Psoas muscle (tissue), 8 donors: ENCODE data around the gene TNFSF18. TPM values are rescaled to one million over a fixed set of nuclear protein-coding genes. Genes with fewer than 3 reads are reported as not detected.

ENCODE experiments used
- ATAC-seq, 4 donors: fragments of 200-7000 bp; cut with Tn5 transposase; one replicate each; pipeline ENCODE4 v1.9.1; 2020; ENCODE audit warnings: moderate library complexity in 3 of 4, mild to moderate bottlenecking in 2 of 4
- DNase-seq, 2 donors: peaks; one replicate each; pipeline ENCODE4 v3.0.0-alpha.2; 2020
- H3K27ac ChIP-seq: fragments of 200-600 bp; one replicate; pipeline ENCODE4 v1.8.0; 2022
- H3K27me3 ChIP-seq, 3 donors: fragments of 200-600 bp in 1 of 3; one replicate each; pipeline versions ENCODE4 v1.6.1 to v1.8.0; 2013 to 2022; ENCODE audit warnings: low read length in 2 of 3, mild to moderate bottlenecking in 2 of 3, moderate library complexity in 1 of 3; ENCODE audit not compliant: insufficient read depth in 3 of 3
- H3K36me3 ChIP-seq, 2 donors: fragments of 200-600 bp in 1 of 2; one replicate each; pipeline versions ENCODE4 v1.6.1 to v1.8.0; 2013 to 2022; ENCODE audit warnings: low read depth in 1 of 2, mild to moderate bottlenecking in 1 of 2, moderate library complexity in 1 of 2; ENCODE audit not compliant: insufficient read depth in 1 of 2
- H3K4me1 ChIP-seq: fragments of 200-600 bp; one replicate; pipeline ENCODE4 v1.8.0; 2022
- H3K4me3 ChIP-seq: fragments of 200-600 bp; one replicate; pipeline ENCODE4 v1.8.0; 2022; ENCODE audit warnings: mild to moderate bottlenecking
- H3K9me3 ChIP-seq: fragments of 200-600 bp; one replicate; pipeline ENCODE4 v1.8.0; 2022
- CTCF ChIP-seq: fragments of 200-600 bp; IDR thresholded peaks from one replicate; pipeline ENCODE4 v1.8.0; 2022; ENCODE audit warnings: antibody characterized with exemption
- WGBS, 3 donors: extraction: QIAGEN DNeasy Blood & Tissue Kit; methylation state at CpG; one replicate each; pipeline versions ENCODE4 v1.1.6 to v1.1.7; 2013; 5-methylcytosine and 5-hydroxymethylcytosine counted together
- intact Hi-C, 2 donors: fragments of 100-400 bp; cut with DNase I; formaldehyde crosslinking; loops; one replicate each; pipeline versions ENCODE4 v1.11.0 to v1.14.2; 2022
- polyA plus RNA-seq, 3 donors: library from polyadenylated mRNA; stranded (reverse); fragments of 200-250 nt; gene quantifications; one replicate each; pipeline ENCODE4 v1.2.3, GENCODE V29; 2013
- total RNA-seq, 4 donors: library from RNA; stranded (reverse); fragmentation: NEBNext Ultra II Directional in 2 of 4; extraction: Animal tissue kit (Norgen Biotek cat#: 25700) in 2 of 4; gene quantifications; one replicate each; pipeline versions ENCODE4 v1.2.1 to v1.2.4, GENCODE V29; 2021 to 2023
- donor health status: healthy with polysubstance abuse.
- donor health status: DM: no; HTN: no; CAD: no; lungs with moderate emphysema.
- donor health status: Bipolar disorder and iron deficiency.
- donor health status: healthy.
- donor health status: DM: yes; HTN: yes; CAD: no.
- donor health status: DM: no; HTN: no; CAD: no.
- donor health status: DM: no; HTN: no; CAD: no.
- donor health status: DM: yes; HTN: yes; CAD: no.

Gene TNFSF18
- total and polyA plus RNA-seq, 7 donors, result 0.03 to 0.21 (median 0.04) TPM; not detected in 4

- Histone ChIP-seq H3K4me1 (no peaks in the 10 kb centered on the region), H3K27ac (no peak overlapping the region), H3K27me3 (no peaks in the 10 kb centered on the region), H3K36me3 (no peaks in the 10 kb centered on the region), H3K4me3 (no peak overlapping the region), H3K9me3 (no peaks in the 10 kb centered on the region)
- no peak for TF ChIP-seq CTCF
- WGBS, 3 donors, result 47 to 94% (median 91%) methylated on average over 1 of the region's 1 CpG
- no peak for ATAC-seq
- DNase-seq, result no peak
- intact Hi-C loops, result no loop called here
Measured at GRCh38 chr1:173056365-173056764, 5.6 kb upstream of the TNFSF18 start.

GRCh38 chr1:173052681-173053196 lies 2.0 kb upstream of the TNFSF18 start:
- no peak for ATAC-seq
- intact Hi-C loops, result no loop called here

GRCh38 chr1:173049322-173049633 lies 1.5 kb downstream of the TNFSF18 start:
- no peak for TF ChIP-seq CTCF
- intact Hi-C loops, result no loop called here
- H3K4me1 ChIP-seq, result no peaks in the 10 kb centered on the region
- ATAC-seq (no peak), DNase-seq (no peak)
- no peaks in the 10 kb centered on the region for H3K27me3 ChIP-seq
- no peak overlapping the region for H3K27ac ChIP-seq
- H3K4me3 ChIP-seq, result no peak overlapping the region
- H3K9me3 ChIP-seq, result no peaks in the 10 kb centered on the region
- H3K36me3 ChIP-seq, result no peaks in the 10 kb centered on the region

More at GRCh38 chr1:173052681-173053196, 2.0 kb upstream of the TNFSF18 start:
- no peak overlapping the region for H3K4me3 ChIP-seq
- no peak for DNase-seq
- no peak overlapping the region for H3K27ac ChIP-seq
- no peak for TF ChIP-seq CTCF
- no peaks in the 10 kb centered on the region for H3K9me3 ChIP-seq
- WGBS, 3 donors, result 43 to 61% (median 56%) methylated on average over 4 of the region's 4 CpGs
- no peaks in the 10 kb centered on the region for H3K4me1 ChIP-seq
- no peaks in the 10 kb centered on the region for H3K36me3 ChIP-seq
- no peaks in the 10 kb centered on the region for H3K27me3 ChIP-seq

- Histone ChIP-seq H3K4me3 (no peak overlapping the region), H3K27me3 (no peaks in the 10 kb centered on the region), H3K9me3 (no peaks in the 10 kb centered on the region), H3K27ac (no peak overlapping the region), H3K36me3 (no peaks in the 10 kb centered on the region), H3K4me1 (no peaks in the 10 kb centered on the region)
- ATAC-seq (no peak), DNase-seq (no peak)
- WGBS, 3 donors, result 69 to 78% (median 69%) methylated on average over 1 of the region's 1 CpG
- intact Hi-C loops, result no loop called here
- TF ChIP-seq CTCF, result no peak
Measured at GRCh38 chr1:173048621-173049321, 2.0 kb downstream of the TNFSF18 start.

GRCh38 chr1:173044656-173045055 lies 6.1 kb downstream of the TNFSF18 start:
- H3K4me3 ChIP-seq, result no peak overlapping the region
- 78 to 86% (median 80%) methylated on average over 1 of the region's 1 CpG for WGBS, 3 donors
- no peaks in the 10 kb centered on the region for H3K27me3 ChIP-seq
- H3K36me3 ChIP-seq, result no peaks in the 10 kb centered on the region
- no peak for TF ChIP-seq CTCF
- ATAC-seq, result no peak
- H3K9me3 ChIP-seq, result no peaks in the 10 kb centered on the region
- intact Hi-C loops, result no loop called here
- H3K4me1 ChIP-seq, result no peaks in the 10 kb centered on the region
- no peak for DNase-seq
- no peak overlapping the region for H3K27ac ChIP-seq
